AML-193 (cell line): ENCODE data around the gene MYLK.
A peak's percentile ranks its signal among the peaks of the same experiment; 100 is the strongest.

Experiments used
- DNase-seq, 2 experiments: peaks; one replicate each; lab custom pipeline; 2025; lab: John Stamatoyannopoulos, UW

Gene MYLK

DNA sequence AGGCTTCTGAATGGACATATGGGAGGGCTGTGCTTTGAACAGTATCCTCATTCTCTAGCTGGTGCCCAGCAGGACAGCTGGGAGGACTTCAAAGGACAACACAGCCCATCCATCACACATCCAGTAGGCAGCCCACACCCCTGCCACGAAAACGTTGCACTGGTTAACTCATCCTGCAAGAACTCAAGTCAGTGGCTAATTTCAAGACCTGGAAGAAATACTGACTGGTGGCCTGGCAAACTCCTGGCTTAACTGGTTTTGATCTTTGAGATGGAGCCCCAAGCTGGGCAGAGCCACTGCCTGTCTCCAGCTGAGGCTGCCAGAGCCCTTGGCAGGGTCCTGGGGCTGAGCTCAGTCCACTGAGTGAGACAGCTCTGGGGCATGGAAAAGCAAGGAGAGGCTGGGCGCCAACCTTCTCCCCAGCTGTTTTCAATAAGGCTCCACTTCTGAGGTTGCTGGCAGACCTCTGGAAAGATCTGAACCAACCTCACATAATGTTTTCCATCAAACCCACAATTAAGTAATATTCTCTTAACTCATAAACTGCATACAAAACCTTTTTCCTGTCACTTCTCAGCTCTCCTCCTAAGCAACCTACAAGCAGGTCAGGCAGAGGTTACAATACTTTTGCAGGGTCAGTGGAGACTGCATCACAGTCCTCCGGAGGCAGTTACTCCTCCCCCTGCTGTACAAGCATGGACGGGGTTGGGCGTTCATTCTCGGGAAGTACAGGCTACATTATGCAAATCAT is 110.3 kb downstream of the MYLK start:
- DNase-seq = no peak

DNA sequence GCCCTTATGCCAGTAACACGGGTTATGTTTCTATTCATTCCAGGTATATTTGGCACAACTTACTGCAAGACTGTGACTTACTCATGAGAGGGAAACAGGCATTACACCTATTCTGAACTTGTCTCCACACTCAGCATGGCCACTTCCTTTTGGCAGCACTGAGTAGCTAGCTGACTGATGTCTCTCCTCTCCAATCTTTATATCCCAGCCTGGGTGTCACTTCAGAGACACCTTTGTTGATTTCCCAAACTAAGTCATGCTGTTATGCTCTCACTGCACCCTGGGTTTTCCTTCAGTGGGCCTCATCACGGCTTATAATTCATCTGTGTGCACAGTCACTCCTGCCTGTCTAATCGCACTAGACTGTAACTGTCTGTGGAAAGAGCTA is 114.8 kb downstream of the MYLK start:
- no peak for DNase-seq

DNA sequence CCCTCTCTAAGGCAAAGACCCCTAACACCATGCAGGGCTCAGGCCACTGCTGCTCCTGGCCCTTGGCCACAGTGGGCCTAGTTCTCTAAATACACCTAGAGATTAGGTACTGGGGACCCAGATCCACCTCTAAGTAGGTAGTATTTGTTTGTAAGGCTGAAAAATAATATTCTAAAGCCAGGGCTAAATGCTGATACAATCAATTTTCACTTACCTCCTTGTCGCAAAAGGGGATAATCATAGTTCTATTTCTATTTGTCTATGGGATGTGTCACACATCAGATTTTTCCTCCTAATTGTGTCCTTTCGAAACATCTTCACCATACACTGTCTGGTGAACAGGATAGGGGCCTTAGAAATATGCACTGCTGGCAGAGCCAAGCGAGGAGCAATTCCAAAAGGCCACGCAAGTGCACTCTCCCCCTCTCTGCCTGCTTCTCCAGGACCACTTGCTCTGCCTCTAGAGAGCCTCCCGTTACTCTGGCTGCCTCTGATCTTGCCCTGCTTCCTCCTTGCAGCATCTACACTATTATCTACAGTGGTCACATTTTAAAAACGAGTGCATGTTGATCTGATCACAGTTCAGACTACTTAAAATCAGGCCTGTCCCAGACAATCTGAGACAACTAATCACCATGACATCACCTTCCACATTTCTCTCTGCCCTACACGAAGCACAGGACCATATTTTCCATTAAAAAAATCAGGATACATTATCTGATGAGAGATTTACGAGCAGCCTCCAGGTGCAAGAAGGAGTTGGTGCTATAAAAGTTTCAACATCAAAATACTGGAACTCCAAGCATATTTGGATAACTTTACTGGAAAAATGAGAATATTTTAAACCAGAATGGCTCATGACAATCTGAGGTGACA is 115.4 kb downstream of the MYLK start:
- no peak for DNase-seq

DNA sequence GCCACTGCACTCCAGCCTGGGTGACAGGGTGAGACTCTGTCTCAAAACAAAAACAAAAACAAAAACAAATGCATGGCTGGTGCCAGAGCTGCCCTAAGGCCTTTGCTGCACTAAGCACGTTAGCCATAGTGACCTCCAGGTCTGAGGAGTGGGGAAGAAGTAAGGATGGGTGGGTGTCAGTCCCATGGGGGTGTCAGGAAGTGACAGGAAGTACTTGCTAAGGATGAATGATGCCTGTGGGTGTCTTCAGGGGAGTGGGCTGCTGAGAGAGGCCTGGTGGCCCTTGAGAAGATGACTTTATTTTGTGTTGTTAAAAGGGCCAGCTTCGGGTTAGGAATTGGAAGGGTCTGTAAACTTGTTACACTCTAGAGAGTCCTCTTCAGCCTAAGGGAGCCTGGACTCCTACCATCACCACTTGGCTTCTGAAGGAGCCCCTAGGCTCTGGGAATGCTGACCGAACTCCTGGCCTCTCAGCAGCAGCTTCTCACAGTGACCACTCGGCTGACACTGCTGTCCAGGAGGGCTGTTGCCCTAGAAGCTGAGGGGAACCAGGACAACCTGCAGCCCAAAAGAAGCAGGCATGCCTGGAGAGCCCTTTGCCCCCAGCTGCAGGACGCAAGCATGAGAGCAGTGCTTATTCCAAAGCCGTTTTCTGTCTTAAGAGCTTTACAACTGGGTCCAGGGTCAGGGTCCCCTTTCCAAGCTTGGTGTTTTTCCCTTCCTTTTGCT is 116.4 kb downstream of the MYLK start:
- DNase-seq = no peak

DNA sequence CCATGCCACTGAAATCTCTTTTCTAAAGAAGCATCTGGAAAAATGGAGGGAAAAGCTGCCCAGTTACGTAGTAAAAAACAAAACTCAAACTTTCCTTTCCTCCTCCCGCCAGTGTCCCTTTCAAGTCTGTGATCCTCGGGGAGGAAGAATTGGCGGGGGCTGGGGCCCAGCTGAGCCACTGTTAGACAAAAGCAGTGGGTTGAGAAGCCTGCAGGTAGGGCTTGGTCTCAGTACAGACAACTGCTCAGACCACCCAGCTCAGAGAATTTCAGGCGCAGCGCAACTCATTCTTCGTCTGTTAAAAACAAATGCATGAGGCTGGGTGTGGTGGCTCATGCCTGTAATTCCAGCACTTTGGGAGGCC is 117.1 kb downstream of the MYLK start:
- DNase-seq = no peak

DNA sequence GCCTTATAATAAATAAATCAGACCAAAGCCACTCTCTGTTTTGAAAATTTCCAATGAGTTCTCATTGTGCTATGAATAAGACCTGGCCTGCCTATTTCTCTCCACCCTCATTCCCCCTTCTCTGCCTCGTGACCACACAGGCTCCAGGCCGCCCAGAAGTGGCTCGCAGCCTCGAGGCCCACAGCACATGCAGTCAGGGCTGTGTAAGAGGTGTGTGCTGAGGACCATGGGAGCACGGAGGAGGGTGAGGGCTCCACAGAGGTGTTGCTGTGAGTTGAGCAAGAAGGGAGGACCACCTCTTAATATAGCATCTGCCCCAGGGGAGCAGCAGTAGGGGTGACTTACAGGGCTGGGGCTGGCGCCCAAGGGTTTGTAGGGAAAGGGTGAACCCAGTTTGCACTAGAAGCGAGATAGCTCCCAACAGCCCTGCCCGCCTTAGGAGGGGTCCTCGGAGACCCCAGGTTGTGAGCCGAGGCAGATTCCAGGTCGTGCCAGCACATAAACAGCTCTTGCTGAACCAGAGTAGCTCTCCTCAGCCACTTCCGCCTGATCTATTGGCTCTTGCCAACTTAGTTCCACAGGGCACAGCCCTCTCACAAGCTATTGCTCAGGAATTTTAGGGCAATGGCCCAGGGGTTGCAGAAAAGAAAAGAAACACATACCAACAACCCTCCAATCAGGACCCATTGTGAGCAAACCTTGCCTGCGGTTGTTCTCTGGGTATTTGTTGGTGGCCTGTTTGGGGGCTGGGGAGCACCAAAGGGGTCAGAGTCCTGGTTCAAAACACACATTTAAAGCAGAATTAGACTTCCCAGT is 117.7 kb downstream of the MYLK start:
- DNase-seq = no peak

DNA sequence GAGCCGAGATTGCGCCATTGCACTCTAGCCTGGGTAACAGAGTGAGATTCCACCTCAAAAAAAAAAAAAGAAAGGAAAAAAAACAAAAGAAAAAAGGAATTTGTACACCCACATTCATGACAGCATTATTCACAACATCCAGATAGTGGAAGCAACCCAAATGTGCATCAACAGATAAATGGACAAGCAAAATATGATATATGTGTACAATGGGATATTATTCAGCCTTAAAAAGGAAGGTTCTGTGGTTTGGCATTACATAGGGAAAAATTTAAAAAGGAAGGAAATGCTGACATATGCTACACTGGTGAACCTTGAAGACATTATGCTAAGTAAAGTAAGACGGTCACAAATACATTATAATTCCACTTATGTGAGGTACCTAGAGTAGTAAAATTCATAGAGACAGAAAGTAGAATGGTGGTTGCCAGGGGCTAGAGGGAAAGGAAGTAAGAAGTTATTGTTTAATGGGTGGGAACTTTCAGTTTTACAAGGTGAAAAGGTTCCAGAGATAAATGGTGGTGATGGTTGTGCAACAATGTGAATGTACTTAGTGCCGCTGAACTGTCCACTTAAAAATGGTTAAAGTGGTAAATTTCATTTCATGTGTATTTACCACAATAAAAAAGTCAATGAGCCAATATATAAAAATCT is 118.5 kb downstream of the MYLK start:
- DNase-seq = no peak

DNA sequence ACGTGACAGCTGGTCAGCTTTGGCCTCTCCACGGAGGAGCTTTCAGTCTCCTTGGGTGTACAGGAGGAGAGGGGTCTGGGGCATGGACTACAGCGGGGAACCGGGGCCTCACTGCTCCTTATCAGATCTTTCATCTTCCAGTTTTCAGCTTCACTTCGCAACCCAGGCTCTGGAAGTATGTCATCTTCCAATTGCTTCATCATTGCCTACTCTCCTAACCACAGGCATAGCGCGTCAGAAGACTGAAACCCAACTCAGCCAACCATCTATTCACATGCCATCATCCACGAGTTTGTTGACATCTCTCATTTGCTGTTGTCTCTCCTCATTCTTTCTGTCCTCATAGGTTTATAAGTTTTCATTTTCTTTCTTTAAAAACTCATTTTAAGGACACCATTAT is 119.5 kb downstream of the MYLK start:
- peak in 1 of 2 experiments; percentile 14 for DNase-seq

DNA sequence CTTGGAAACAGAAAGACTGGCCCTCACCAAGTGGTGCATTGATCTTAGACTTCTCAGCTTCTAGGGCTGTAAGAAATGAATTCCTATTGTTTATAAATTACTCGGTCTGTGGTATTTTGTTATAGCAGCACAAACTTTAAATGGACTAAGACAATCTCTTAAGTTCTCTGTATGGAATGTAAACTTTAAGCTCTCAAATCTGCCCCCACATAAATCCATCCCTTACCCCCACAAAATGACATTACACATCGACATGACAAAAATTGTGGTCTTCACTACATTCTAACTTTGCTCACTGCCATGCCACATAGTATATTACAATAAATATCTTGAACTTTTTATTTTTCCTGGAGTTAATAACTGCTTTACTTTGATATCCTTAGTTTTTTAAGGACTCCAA is 121.3 kb downstream of the MYLK start:
- no peak for DNase-seq

DNA sequence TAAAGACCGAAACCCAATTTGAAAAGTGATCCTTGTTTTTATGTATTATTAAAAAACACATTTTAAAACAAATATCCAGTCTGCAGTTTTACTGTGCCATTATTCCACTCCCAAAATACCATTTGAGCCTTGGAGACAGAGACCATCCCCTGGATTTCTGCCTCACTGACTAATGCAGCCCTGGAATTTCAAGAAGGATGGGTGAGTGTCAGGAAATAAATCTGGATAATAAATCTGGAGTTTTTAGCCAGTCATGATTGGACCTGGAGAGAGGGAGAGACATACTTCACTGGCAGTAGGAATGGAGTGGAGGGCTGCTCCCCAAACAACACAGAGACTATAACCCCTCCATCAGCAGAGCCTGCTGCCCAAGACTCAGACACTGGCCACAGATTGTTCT is 123.3 kb downstream of the MYLK start:
- DNase-seq = no peak

DNA sequence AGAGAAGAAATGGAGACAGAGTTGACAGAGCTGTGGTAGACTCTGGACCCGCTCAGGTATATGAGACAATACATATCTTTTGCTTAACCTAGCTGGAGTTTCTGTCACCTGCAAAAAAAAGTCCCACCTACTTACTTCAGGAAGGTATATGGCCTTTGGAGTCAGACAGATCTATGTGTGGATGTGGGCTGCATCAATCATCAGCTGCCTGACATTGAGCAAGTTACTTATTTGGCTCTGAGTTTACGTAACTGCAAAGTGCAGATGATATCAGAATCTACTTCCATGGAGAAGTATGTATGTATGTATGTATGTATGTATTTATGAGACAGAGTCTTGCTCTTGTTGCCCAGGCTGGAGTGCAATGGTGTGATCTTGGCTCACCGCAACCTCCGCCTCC is 124.3 kb downstream of the MYLK start:
- DNase-seq = peak; percentile 40 to 48

DNA sequence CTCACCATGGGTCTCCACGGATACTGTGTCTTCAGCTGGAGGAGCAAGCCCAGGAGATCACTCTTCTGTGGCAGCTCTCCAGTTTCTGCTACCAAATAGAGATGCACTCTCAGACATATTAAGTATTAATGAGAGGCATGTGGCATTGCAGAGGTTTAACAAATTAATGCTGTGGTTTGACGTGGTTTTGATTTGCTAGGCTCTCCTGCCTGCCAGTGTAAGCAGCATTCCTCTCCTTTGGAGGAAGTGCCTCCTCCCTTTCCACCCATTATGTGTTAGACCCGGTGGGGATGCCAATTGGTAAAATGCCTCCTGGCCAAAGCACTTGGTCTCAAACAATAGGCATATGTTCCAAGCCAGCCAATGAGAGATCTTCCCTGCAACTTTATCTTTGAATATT is 124.8 kb downstream of the MYLK start:
- DNase-seq = no peak

DNA sequence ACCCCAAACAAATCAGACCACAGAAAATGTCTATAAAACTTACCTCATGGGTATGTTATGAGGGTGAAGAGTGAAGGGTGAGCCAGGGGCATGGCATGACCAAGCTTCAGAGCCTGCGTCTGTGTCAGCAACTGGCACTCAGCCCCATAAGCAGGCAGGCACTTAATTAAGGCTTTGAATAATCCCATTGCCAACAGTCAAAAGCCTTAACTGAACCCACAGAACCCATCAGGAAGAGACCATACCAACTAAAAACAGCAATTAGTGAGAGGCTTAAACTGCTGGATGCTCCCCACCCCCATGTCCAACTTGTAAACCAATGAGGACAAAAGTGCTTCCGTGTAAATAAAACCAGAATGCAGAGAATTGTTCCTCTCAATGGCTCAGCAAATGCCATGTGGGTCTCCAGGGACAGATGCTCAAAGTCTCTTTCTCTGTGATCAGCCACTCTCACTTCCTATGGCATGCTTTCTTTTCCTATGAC is 126.0 kb downstream of the MYLK start:
- no peak for DNase-seq

DNA sequence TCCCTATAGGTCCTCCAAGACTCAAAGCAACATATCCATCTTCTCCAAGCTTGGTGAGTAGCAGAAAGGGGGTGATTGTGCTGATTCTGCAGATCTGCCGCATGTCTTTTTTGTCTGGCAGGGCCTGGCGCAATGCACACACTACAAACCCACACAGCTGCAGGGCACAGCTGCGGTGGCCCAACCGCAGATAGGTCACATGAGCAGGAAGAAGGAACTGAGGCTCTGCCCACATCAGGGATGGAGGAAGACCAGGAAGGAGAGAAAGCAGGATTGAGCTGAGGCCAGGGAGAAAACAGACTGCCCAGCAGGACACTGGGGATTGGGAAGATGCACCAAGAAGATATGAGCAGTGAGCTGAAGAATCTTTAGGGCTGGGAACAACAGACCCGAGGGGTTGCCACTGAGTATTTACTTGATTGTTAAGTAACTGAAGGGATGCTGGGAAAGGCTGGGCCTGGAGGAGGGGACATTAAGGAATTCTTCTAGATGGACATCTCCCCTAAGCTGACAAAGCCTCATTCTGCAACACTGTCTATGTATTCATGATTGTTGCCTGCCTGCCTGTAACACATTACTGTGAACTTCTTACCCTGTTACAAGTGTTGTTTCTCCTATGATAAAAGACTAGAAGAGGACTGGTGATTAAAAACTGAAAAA is 126.7 kb downstream of the MYLK start:
- peak; percentile 94 to 95 for DNase-seq

DNA sequence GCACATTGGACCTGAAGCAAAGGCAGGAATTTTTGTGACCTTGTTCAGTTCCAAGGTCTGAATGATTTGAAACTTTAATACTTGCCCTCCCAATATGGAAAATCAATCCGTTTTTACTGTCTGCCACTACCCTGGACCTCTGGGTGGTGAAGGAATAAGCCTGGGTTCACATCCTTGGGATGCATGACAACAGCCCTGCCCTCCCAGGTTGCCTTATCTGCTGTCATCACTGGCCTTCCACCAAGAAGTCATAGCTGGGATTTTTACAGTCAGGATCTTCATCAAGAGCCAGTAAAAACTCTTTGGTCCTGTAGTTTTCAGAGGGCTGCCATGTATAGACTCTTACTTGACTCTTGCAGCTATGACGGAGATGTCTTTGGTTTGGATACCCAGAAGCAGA is 128.6 kb downstream of the MYLK start:
- DNase-seq = no peak

DNA sequence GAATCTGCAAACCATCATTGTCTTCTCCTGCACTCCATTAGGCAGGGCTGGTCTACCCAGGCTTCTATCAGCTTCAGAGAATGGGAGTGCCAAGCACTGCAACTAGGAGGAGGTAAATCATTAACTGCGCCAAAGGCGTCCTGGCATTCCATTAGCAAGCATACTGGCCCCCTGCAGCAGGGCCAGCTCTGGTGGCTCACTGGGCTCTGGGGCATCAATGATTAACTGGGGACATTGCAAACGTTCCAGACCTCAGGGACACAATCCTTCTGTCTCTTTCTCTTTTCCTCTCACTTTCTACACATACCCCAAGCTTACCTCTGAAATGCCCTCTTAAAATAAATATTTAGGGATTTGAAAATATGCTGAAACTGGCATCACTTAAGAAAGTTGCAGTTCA is 129.0 kb downstream of the MYLK start:
- no peak for DNase-seq

DNA sequence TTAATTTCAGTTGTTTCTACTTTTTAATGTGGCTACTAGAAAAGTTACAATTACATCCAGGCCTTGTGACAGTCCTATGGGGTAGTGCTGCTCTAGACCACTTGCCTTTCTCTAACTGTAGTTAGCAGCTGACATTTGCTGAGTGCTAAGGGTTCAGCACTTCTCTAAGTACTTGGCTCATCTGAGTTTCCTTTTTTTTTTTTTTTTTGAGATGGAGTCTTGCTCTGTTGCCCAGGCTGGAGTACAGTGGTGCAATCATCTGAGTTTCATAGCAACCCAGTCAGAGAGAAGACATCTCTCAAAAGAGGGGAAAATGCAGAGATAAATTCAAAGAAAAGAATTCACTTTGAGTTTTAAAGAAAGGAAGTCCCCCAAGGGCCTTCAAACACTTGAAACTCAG is 130.8 kb downstream of the MYLK start:
- no peak for DNase-seq

DNA sequence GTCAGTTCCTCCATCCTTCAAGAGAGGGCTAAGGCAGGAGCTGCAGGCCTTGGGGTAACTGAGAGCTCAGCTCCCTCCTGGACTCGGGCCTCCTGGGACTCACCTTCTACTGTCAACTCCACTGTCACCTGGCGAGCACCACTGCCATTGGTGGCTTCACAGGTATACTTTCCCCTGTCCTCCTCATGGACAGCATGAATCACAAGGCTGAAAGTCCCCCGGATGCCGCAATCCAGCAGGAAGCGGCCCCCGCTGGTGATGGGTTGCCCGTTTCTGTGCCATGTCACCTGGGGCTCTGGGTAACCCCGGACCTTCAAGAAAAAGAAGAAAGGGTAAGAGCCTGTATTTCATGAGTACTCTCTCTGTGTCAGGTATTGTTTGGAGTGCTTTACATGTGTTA is 131.9 kb downstream of the MYLK start:
- no peak for DNase-seq

DNA sequence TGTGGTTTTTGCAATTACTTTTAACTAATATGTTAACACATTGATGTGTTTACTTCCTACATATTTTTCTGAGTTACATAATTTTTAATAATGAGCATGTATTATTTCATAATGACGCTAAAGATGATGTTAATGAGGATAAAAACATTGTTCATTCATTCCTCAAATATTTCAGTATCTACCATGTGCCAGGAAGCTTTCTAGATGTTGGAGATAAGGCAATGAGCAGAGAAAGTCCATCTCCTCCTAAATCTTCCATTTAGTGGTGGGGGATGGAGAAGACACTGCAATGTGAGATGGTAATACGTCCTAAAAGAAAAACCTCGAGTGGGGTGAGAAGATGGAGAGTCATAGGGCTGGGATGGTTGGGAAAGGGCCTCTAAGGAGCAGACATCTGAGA is 132.7 kb downstream of the MYLK start:
- no peak for DNase-seq

DNA sequence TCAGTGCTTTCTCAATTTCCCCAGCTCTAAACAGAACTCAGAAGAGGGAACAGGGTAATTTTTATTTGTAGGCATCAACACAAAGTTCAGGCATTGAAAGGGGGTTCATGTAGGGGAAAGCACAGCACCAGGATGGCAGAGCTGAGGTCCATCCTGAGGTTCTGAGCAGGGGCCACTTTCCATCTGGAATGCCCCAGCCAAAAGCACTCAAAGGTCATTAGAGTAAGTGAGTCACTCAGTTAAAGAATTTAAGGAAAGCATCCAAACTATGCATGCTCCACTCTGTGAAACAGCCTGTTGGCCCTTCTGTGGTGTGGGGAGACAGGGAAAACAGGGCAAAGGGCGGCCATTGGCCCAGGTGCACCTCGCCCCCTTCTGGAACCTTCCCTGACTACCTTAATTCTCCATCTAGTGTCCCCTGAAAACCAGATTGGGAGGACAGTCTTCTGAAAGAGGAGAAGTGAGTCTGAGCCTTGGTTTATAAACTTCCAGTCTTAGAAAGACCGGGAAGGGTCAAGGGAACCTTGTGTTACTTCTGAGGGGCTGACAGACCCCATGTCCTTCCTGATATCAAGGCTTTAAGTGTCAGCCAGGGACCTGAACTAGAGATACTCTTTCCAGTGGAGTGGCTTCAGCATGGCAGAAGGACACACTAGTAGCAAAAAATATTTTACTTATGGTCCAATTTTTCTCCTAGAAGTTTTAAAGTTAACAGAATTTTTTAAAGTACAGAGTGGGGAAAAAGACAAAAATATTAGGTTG is 133.3 kb downstream of the MYLK start:
- DNase-seq = no peak
